ENCODE data around the gene FRMD4A.
"Not testable (repeated sequence)": the region's sequence is repeated elsewhere in the genome, so short reads cannot be mapped to it uniquely, and the experiment has no call there.

The FRMD4A gene

GRCh38 chr10:14052931-14053330 lies 277.8 kb downstream of the FRMD4A start:
- FAIRE-seq, result no peak
- no peak for TF ChIP-seq POLR2A (IDR thresholded peaks at IDR 0.05; ENCODE audit: low read depth, low read length)
- TF ChIP-seq POLR2AphosphoS5 (IDR thresholded peaks at IDR 0.05; ENCODE audit: low read depth, low read length), result no peak
- TF ChIP-seq TAF1 (IDR thresholded peaks at IDR 0.05; ENCODE audit: borderline replicate concordance, low read depth, low read length), result no peak
- no peak for DNase-seq (ENCODE audit: insufficient read length)

- TF ChIP-seq POLR2A (IDR thresholded peaks at IDR 0.05; ENCODE audit: low read depth, low read length) (no peak), POLR2AphosphoS5 (IDR thresholded peaks at IDR 0.05; ENCODE audit: low read depth, low read length) (no peak), TAF1 (IDR thresholded peaks at IDR 0.05; ENCODE audit: borderline replicate concordance, low read depth, low read length) (no peak)
These were observed 280.1 kb downstream of the FRMD4A start for GRCh38 chr10:14050598-14050997.

GRCh38 chr10:14048930-14049613 lies 281.7 kb downstream of the FRMD4A start:
- no peak for TF ChIP-seq POLR2AphosphoS5 (IDR thresholded peaks at IDR 0.05; ENCODE audit: low read depth, low read length)
- DNase-seq (ENCODE audit: insufficient read length) (no peak), FAIRE-seq (no peak)

More at GRCh38 chr10:14050598-14050997, 280.1 kb downstream of the FRMD4A start:
- no peak for FAIRE-seq
- no peak for DNase-seq (ENCODE audit: insufficient read length)

- FAIRE-seq, result no peak
- DNase-seq (ENCODE audit: insufficient read length), result no peak
- TF ChIP-seq POLR2A (IDR thresholded peaks at IDR 0.05; ENCODE audit: low read depth, low read length) (no peak), POLR2AphosphoS5 (IDR thresholded peaks at IDR 0.05; ENCODE audit: low read depth, low read length) (no peak), TAF1 (IDR thresholded peaks at IDR 0.05; ENCODE audit: borderline replicate concordance, low read depth, low read length) (no peak)
These were observed 283.3 kb downstream of the FRMD4A start for GRCh38 chr10:14047431-14047830.

- not testable (repeated sequence) for DNase-seq (ENCODE audit: insufficient read length); FAIRE-seq
These were observed 288.7 kb downstream of the FRMD4A start for GRCh38 chr10:14042051-14042450.

- FAIRE-seq, result no peak
- no peak for TF ChIP-seq TAF1 (IDR thresholded peaks at IDR 0.05; ENCODE audit: borderline replicate concordance, low read depth, low read length)
These were observed 289.7 kb downstream of the FRMD4A start for GRCh38 chr10:14040787-14041631.

GRCh38 chr10:14039968-14040668 lies 290.6 kb downstream of the FRMD4A start:
- FAIRE-seq (no peak), DNase-seq (ENCODE audit: insufficient read length) (no peak)
- TF ChIP-seq POLR2A (IDR thresholded peaks at IDR 0.05; ENCODE audit: low read depth, low read length), result no peak
- TF ChIP-seq TAF1 (IDR thresholded peaks at IDR 0.05; ENCODE audit: borderline replicate concordance, low read depth, low read length), result no peak
- TF ChIP-seq POLR2AphosphoS5 (IDR thresholded peaks at IDR 0.05; ENCODE audit: low read depth, low read length), result no peak

More at GRCh38 chr10:14040787-14041631, 289.7 kb downstream of the FRMD4A start:
- DNase-seq (ENCODE audit: insufficient read length), result no peak

GRCh38 chr10:14036233-14036632 lies 294.5 kb downstream of the FRMD4A start:
- TF ChIP-seq POLR2A (IDR thresholded peaks at IDR 0.05; ENCODE audit: low read depth, low read length) (no peak), TAF1 (IDR thresholded peaks at IDR 0.05; ENCODE audit: borderline replicate concordance, low read depth, low read length) (no peak)
- DNase-seq (ENCODE audit: insufficient read length) (no peak), FAIRE-seq (no peak)

GRCh38 chr10:14035506-14035905 lies 295.2 kb downstream of the FRMD4A start:
- no peak for FAIRE-seq
- TF ChIP-seq POLR2A (IDR thresholded peaks at IDR 0.05; ENCODE audit: low read depth, low read length), result no peak
- TF ChIP-seq TAF1 (IDR thresholded peaks at IDR 0.05; ENCODE audit: borderline replicate concordance, low read depth, low read length), result no peak
- no peak for TF ChIP-seq POLR2AphosphoS5 (IDR thresholded peaks at IDR 0.05; ENCODE audit: low read depth, low read length)

GRCh38 chr10:14032406-14032998 lies 298.2 kb downstream of the FRMD4A start:
- FAIRE-seq, result peak; percentile 67
- no peak for DNase-seq (ENCODE audit: insufficient read length)

More at GRCh38 chr10:14035506-14035905, 295.2 kb downstream of the FRMD4A start:
- no peak for DNase-seq (ENCODE audit: insufficient read length)

GRCh38 chr10:14026325-14026724 lies 304.4 kb downstream of the FRMD4A start:
- TF ChIP-seq TAF1 (IDR thresholded peaks at IDR 0.05; ENCODE audit: borderline replicate concordance, low read depth, low read length) (no peak), POLR2A (IDR thresholded peaks at IDR 0.05; ENCODE audit: low read depth, low read length) (no peak), POLR2AphosphoS5 (IDR thresholded peaks at IDR 0.05; ENCODE audit: low read depth, low read length) (no peak)
- FAIRE-seq, result no peak

More at GRCh38 chr10:14032406-14032998, 298.2 kb downstream of the FRMD4A start:
- TF ChIP-seq POLR2A (IDR thresholded peaks at IDR 0.05; ENCODE audit: low read depth, low read length) (no peak), TAF1 (IDR thresholded peaks at IDR 0.05; ENCODE audit: borderline replicate concordance, low read depth, low read length) (no peak)

More at GRCh38 chr10:14026325-14026724, 304.4 kb downstream of the FRMD4A start:
- DNase-seq (ENCODE audit: insufficient read length), result no peak

Data from GM12892 (cell line).